Stimulated activated CD4-positive, alpha-beta T cell treated with anti-CD3 and anti-CD28 coated beads, Interleukin-4, amount 100 ng/mL, for 48 hours (primary cell): ENCODE results near the gene RNF222.
"Not testable (repeated sequence)": the region's sequence is repeated elsewhere in the genome, so short reads cannot be mapped to it uniquely, and the experiment has no call there.

Source experiments
- DNase-seq, 2 donors: peaks; one replicate each; pipeline ENCODE4 v3.0.0-alpha.2; 2020; ENCODE audit warnings: low read depth in 2 of 2

The RNF222 gene

GRCh38 chr17:8382052-8382879 is 15.4 kb downstream of the RNF222 start:
- no peak for DNase-seq

GRCh38 chr17:8380049-8380448 is 17.6 kb downstream of the RNF222 start:
- no peak for DNase-seq

- DNase-seq = not testable (repeated sequence)
These were observed 19.5 kb downstream of the RNF222 start for GRCh38 chr17:8378117-8378516.

GRCh38 chr17:8377422-8377821 is 20.2 kb downstream of the RNF222 start:
- DNase-seq = no peak

- peak; percentile 88 to 89 for DNase-seq
These were observed 21.2 kb downstream of the RNF222 start, which contains the start of gene KRABD2 for GRCh38 chr17:8376271-8377067. Gene KRABD2, minus strand, starts transcription at chr17:8376704.

- DNase-seq = no peak
These were observed 21.8 kb downstream of the RNF222 start for GRCh38 chr17:8375738-8376259.

GRCh38 chr17:8373856-8374255 is 23.8 kb downstream of the RNF222 start:
- not testable (repeated sequence) for DNase-seq

- no peak for DNase-seq
These were observed 25.2 kb downstream of the RNF222 start for GRCh38 chr17:8372422-8372821.

- no peak for DNase-seq
These were observed 25.8 kb downstream of the RNF222 start for GRCh38 chr17:8371786-8372185.

GRCh38 chr17:8369944-8370343 is 27.7 kb downstream of the RNF222 start:
- DNase-seq = no peak

- DNase-seq = no peak
These were observed 29.4 kb downstream of the RNF222 start for GRCh38 chr17:8368193-8368592.

- no peak for DNase-seq
These were observed 31.4 kb downstream of the RNF222 start for GRCh38 chr17:8366231-8366630.

GRCh38 chr17:8365143-8365542 is 32.5 kb downstream of the RNF222 start:
- no peak for DNase-seq

- no peak for DNase-seq
These were observed 34.8 kb downstream of the RNF222 start for GRCh38 chr17:8362651-8363332.

GRCh38 chr17:8360751-8361150 is 36.9 kb downstream of the RNF222 start:
- no peak for DNase-seq

- DNase-seq = no peak
These were observed 37.4 kb downstream of the RNF222 start for GRCh38 chr17:8360260-8360659.

- DNase-seq = no peak
These were observed 37.9 kb downstream of the RNF222 start for GRCh38 chr17:8359769-8360168.

GRCh38 chr17:8357910-8358309 is 39.7 kb downstream of the RNF222 start:
- DNase-seq = no peak

- DNase-seq = no peak
These were observed 43.4 kb downstream of the RNF222 start for GRCh38 chr17:8354236-8354635.

GRCh38 chr17:8353736-8354135 is 43.9 kb downstream of the RNF222 start:
- DNase-seq = no peak

- DNase-seq = no peak
These were observed 47.3 kb downstream of the RNF222 start for GRCh38 chr17:8350339-8350738.

- DNase-seq = not testable (repeated sequence)
These were observed 50.6 kb downstream of the RNF222 start for GRCh38 chr17:8347001-8347400.
